Prostate gland (tissue), 2 donors: ENCODE data around the gene SYMPK. TPM values are rescaled to one million over a fixed set of nuclear protein-coding genes. Genes with fewer than 3 reads are reported as not detected.

Source experiments
- DNase-seq: peaks from one replicate; pipeline ENCODE4 v3.0.0-alpha.2; 2019; ENCODE audit warnings: low spot score
- H3K27ac ChIP-seq, 2 donors: fragments of 200-600 bp; sonication (generic); 2 replicates each; pipeline ENCODE4 v1.5.1; 2017 to 2019
- H3K27me3 ChIP-seq: fragments of 200-600 bp; sonication (generic); replicated peaks from 2 replicates; pipeline ENCODE4 v1.5.1; 2019; ENCODE audit not compliant: insufficient read depth
- H3K36me3 ChIP-seq, 2 donors: fragments of 200-600 bp; sonication (generic); 1 replicate in 1 of 2; 2 replicates in 1 of 2; pipeline versions ENCODE4 v1.5.1 to v1.8.1; 2017 to 2019
- H3K4me1 ChIP-seq: fragments of 200-600 bp; sonication (generic); replicated peaks from 2 replicates; pipeline ENCODE4 v1.5.1; 2019
- H3K4me3 ChIP-seq, 2 donors: fragments of 200-600 bp; sonication (generic); 2 replicates each; pipeline ENCODE4 v1.5.1; 2017 to 2019
- H3K9me3 ChIP-seq: fragments of 200-600 bp; sonication (generic); 2 replicates; pipeline ENCODE4 v1.5.1; 2017
- POLR2A ChIP-seq: fragments of 450-650 bp; IDR thresholded peaks from one replicate; pipeline ENCODE4 v1.6.1; 2016; ENCODE audit warnings: antibody characterized with exemption, mild to moderate bottlenecking
- POLR2AphosphoS5 ChIP-seq: sonication (generic); formaldehyde crosslinking; IDR thresholded peaks from one replicate; pipeline ENCODE4 v1.6.1; 2017; ENCODE audit warnings: antibody characterized with exemption
- WGBS: methylation state at CpG from one replicate; pipeline ENCODE4 v1.1.5; 2018; 5-methylcytosine and 5-hydroxymethylcytosine counted together
- intact Hi-C: fragments of 100-400 bp; cut with DNase I; formaldehyde crosslinking; loops from one replicate; pipeline ENCODE4 v1.14.2; 2022
- total RNA-seq, 2 donors: library from RNA; depleted of rRNA; stranded (reverse); fragments of >200 nt; gene quantifications; one replicate each; pipeline ENCODE4 v1.1.0, GENCODE V29; 2016
- TF ChIP-seq, protein P1 (sequence below), 4 experiments: fragments of 200-600 bp in 2 of 4; fragments of 450-650 bp in 2 of 4; sonication (generic) in 2 of 4; IDR thresholded peaks; 1 replicate in 3 of 4; 2 replicates in 1 of 4; pipeline ENCODE4 v1.5.1; 2016 to 2019; ENCODE audit warnings: antibody characterized with exemption in 4 of 4, mild to moderate bottlenecking in 2 of 4, moderate library complexity in 2 of 4

SYMPK gene
- total RNA-seq, 2 donors from 2014 or later = 76.4 to 104 TPM

DNA sequence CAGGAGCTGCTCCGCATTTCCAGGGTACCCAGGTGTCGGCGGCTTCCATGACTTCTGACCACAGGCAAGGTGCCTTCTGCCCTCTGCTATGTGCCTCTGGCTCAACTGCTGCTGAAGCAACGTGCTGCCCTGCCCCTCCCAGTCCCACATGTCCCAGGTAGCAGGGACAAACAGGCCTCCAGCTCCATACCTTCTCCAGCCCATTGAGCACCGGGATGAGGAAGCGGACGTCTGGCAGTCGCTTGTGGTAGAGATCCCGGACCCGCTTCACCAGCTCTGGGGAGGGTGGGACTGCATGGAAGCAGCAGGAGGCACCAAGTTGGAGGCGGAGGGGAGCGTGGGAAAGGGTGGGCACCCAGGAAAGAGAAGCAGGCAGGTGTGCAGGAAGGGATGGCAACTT lies 39.8 kb downstream of the SYMPK start:
- no peak overlapping the region for H3K27ac ChIP-seq
- peaks cover 9% of the 10 kb centered on the region for H3K4me1 ChIP-seq
- H3K9me3 ChIP-seq = no peaks in the 10 kb centered on the region
- 93% methylated on average over 12 of the region's 12 CpGs for WGBS
- peaks cover 14 to 17% of the 10 kb centered on the region in 2 donors for H3K36me3 ChIP-seq
- intact Hi-C loops = no loop called here
- TF ChIP-seq POLR2A (no peak), POLR2AphosphoS5 (no peak)
- TF ChIP-seq, protein P1, sequence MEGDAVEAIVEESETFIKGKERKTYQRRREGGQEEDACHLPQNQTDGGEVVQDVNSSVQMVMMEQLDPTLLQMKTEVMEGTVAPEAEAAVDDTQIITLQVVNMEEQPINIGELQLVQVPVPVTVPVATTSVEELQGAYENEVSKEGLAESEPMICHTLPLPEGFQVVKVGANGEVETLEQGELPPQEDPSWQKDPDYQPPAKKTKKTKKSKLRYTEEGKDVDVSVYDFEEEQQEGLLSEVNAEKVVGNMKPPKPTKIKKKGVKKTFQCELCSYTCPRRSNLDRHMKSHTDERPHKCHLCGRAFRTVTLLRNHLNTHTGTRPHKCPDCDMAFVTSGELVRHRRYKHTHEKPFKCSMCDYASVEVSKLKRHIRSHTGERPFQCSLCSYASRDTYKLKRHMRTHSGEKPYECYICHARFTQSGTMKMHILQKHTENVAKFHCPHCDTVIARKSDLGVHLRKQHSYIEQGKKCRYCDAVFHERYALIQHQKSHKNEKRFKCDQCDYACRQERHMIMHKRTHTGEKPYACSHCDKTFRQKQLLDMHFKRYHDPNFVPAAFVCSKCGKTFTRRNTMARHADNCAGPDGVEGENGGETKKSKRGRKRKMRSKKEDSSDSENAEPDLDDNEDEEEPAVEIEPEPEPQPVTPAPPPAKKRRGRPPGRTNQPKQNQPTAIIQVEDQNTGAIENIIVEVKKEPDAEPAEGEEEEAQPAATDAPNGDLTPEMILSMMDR (IDR thresholded peaks at IDR 0.05) = no peak
- H3K27me3 ChIP-seq = no peaks in the 10 kb centered on the region
- H3K4me3 ChIP-seq = no peak overlapping the region
- no peak for DNase-seq

DNA sequence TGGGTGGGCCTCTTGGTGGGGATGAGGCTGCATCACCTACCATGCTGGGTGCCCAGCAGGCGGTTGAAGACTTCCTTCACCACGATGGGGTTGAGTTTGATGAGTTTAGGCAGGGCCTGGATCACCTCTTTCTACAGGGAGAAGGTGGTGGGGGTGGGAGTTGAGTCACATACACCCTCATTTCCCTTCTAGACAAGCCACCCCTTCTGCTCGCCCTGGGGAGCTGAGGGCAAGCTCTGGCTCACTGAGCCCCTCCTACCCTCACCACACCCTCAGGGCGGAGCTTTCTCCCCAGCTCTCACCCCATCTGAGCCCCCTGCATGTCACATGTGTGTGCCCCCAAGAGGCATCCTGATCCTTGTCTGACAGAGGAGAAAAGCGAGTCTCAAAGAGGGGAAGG lies 40.2 kb downstream of the SYMPK start:
- no peak for DNase-seq
- Histone ChIP-seq H3K4me3 (no peak overlapping the region), H3K27me3 (no peaks in the 10 kb centered on the region), H3K4me1 (peaks cover 9% of the 10 kb centered on the region), H3K36me3 (peaks cover 14% of the 10 kb centered on the region in 2 donors), H3K9me3 (no peaks in the 10 kb centered on the region), H3K27ac (no peak overlapping the region)
- TF ChIP-seq, protein P1 (IDR thresholded peaks at IDR 0.05) = no peak
- TF ChIP-seq POLR2AphosphoS5 = no peak
- TF ChIP-seq POLR2A = no peak
- 96% methylated on average over 5 of the region's 5 CpGs for whole genome bisulfite sequencing
- intact Hi-C loops = no loop called here

DNA sequence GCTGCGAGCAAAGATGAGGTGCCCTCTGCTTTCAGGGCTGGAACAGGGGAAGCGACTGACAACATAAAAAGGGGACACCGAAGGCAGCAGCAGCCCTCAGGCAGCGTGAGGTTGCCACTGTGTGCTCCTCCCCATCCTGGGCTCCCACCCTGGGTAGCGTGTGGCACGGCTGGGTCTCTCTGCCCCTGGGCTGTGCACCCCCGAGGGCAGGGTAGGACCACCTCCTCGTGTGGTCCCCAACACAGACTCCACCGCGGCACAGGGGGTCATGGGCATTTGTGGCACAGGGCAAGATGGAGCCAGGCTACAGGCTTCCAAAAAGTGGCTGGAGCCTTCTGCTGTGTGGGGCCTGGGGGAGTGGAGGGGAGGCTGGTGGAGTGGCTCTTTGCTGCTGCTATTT lies 41.4 kb downstream of the SYMPK start:
- intact Hi-C loops = no loop called here
- Histone ChIP-seq H3K9me3 (no peaks in the 10 kb centered on the region), H3K36me3 (peaks cover 6% of the 10 kb centered on the region in 2 donors), H3K27ac (no peak overlapping the region), H3K27me3 (no peaks in the 10 kb centered on the region), H3K4me1 (peaks cover 9% of the 10 kb centered on the region), H3K4me3 (no peak overlapping the region)
- TF ChIP-seq POLR2A = no peak
- no peak for TF ChIP-seq POLR2AphosphoS5
- TF ChIP-seq, protein P1 (IDR thresholded peaks at IDR 0.05) = no peak
- WGBS = 74% methylated on average over 10 of the region's 10 CpGs
- no peak for DNase-seq

DNA sequence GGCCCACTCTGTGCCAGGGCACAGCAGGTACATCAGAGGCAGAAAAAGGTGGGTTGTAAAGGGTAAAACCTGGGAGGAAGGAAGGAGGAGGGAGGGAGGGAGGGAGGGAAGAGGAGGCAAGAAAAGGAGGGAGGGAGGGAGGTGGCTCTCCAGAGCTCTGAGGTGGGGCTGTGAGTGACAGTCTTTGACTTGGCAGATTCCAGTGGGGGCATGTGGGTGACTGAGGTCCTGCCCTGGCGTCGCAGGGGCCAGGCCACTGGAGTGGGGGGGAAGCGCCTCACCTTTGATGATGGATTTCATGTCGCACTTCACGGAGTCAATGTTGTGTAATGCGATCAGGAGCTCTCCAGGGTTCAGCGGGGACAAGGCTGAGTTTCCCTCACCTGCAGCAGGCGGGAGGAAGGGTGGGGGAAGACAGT lies 41.8 kb downstream of the SYMPK start:
- no peak overlapping the region for H3K27ac ChIP-seq
- no peaks in the 10 kb centered on the region for H3K27me3 ChIP-seq
- no peaks in the 10 kb centered on the region for H3K9me3 ChIP-seq
- peaks cover 4 to 6% of the 10 kb centered on the region in 2 donors for H3K36me3 ChIP-seq
- H3K4me1 ChIP-seq = peaks cover 9% of the 10 kb centered on the region
- no peak for DNase-seq
- no peak overlapping the region for H3K4me3 ChIP-seq
- intact Hi-C loops = no loop called here
- 76% methylated on average over 8 of the region's 8 CpGs for WGBS
- TF ChIP-seq, protein P1 (IDR thresholded peaks at IDR 0.05) = no peak
- TF ChIP-seq POLR2A = no peak
- no peak for TF ChIP-seq POLR2AphosphoS5

DNA sequence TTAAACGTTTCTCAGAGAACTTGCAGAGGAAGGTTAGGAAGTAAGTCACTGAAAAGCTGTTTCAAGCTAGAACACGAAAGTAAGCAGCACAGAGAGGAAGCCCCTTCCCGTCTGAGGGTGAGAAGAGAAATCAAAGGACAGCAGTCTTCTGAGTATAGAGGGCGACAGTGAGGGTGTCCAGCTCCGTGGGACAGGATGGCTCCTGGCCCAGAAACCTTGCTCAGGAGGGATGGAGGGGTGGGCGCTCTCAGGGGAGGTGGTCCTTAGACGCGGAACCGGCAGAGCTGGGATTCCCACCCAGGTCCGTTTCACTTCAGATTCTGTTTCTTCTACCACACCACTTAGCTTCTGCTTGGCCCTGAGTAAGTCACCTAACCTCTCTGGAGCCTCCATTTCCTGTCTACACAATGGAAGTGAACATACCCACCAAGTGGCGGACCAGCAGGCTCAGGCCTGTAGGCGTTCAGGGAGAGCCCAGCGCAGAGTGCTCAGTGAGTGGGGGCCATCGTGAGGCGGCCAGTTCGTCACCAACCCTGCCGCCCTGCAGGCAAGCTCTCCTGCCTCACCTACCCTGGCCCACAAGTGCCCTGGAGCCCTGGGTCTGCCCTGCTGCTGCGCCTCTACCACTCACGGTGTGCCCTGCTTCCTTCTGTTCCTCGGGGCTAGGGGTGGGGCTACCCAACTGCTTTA lies 42.4 kb downstream of the SYMPK start:
- H3K9me3 ChIP-seq = no peaks in the 10 kb centered on the region
- H3K27ac ChIP-seq = no peak overlapping the region
- TF ChIP-seq POLR2A (no peak), POLR2AphosphoS5 (no peak)
- TF ChIP-seq, protein P1 (IDR thresholded peaks at IDR 0.05) = no peak
- no peaks in the 10 kb centered on the region for H3K27me3 ChIP-seq
- DNase-seq = no peak
- H3K4me1 ChIP-seq = peaks cover 9% of the 10 kb centered on the region
- intact Hi-C loops = no loop called here
- H3K4me3 ChIP-seq = no peak overlapping the region
- 67% methylated on average over 20 of the region's 20 CpGs for WGBS
- peaks cover 0 to 6% of the 10 kb centered on the region in 2 donors for H3K36me3 ChIP-seq
